GM18520 (cell line): ENCODE measurements around the gene ENDOG.
A peak's percentile ranks its signal among the peaks of the same experiment; 100 is the strongest.

Source experiments
- ATAC-seq: cut with Tn5 transposase; IDR thresholded peaks from one replicate; pipeline ENCODE4 v1.9.1; 2021; ENCODE audit not compliant: unreplicated experiment

Gene ENDOG

DNA sequence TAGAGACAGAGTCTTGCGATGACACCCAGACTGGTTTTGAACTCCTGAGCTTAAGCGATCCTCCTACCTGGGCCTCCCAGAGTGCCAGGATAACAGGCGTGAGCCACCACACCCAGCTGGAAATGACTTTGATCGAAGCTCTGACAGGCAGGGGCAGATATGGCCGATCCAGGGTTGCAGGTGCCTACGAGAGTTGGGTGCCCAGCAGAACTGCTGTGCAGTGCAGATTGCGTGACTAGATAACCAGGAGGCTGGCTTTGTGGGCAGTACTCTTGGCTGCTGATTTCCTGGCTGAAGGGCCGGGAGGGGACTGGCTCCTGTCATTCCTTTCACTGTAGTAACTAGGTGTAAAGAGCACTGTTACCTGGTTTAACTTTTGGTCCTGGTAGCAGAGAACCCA is 19.4 kb upstream of the ENDOG start:
- ATAC-seq = no peak

DNA sequence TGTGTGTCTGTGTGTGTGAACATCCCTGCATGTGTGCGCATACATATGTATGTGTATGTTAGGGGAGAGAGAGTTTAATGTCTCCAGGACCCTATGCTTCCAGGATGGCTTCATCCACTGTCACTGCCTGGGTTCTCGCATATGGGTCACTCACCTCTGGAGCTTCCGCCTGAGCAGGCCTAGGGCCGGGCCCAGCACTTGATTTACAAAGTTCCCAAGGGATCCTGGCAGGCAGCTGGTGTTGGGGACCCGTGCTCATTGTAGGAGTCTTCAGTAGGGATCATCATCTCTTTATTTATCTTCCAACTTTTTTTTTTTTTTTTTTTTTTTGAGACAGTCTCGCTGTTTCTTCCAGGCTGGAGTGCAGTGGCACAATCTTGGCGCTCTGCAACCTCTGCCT is 18.2 kb upstream of the ENDOG start:
- no peak for ATAC-seq

DNA sequence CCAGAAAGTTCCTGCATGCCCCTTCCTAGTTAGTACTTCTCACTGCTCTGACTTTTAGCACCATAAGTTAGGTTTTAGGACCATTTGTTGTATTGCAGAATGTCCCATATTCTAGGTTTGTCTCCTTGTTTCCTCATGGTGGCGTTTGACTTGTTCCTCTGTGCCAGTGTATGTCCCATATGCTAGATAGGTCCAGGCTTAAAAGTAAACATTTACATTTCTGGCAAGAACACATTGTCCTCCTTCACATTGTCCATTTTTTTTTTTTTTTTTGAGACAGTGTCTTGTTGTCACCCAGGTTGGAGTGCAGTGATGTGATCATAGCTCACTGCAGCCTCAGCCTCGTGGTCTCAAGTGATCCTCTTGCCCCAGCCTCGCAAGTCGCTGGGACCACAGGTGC is 15.8 kb upstream of the ENDOG start:
- no peak for ATAC-seq

- ATAC-seq = no peak
Observed at GRCh38 chr9:128805661-128806060, 12.6 kb upstream of the ENDOG start.

DNA sequence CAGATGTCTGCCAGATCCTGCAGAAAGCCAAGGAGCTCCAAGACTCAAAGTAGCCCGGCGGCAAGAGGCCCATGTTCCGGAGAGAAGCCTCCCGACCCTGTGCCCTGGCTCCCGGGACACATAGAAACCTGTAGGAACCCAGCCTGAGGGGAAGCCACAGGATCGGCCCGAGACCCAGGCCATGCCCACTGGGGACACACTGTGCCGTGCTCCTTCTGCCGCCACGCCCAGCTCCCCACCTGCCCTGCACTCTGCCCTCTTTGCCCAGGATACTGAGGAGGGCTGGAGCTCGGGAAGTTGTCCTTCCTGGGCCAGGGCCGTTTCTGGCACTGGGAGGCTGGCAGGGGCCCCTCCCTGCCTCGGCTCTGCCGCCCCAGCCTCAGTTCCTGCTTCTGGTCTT is 10.5 kb upstream of the ENDOG start:
- ATAC-seq = no peak

- ATAC-seq = no peak
Observed at GRCh38 chr9:128808543-128808942, 9.8 kb upstream of the ENDOG start.

GRCh38 chr9:128809036-128809599 is 9.2 kb upstream of the ENDOG start:
- no peak for ATAC-seq

DNA sequence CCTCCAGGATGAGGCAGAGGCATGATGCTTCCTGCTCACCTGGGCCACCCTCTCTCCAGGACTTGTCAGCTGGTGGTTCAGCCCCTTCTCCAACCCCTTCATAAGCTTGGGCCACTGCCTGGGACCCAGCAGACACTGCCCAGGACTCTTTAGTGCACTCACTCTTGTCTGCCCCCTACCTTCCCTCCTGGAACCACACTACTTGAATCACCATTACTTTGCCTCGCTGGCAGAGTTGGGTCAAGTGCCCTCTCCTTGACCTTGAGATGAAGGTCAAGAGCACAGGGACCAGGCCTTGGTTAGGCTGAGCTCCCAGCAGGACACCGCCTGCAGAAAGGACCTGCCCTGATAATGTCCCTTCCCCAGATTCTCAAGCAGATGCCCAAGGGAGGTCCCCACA is 8.5 kb upstream of the ENDOG start:
- no peak for ATAC-seq

DNA sequence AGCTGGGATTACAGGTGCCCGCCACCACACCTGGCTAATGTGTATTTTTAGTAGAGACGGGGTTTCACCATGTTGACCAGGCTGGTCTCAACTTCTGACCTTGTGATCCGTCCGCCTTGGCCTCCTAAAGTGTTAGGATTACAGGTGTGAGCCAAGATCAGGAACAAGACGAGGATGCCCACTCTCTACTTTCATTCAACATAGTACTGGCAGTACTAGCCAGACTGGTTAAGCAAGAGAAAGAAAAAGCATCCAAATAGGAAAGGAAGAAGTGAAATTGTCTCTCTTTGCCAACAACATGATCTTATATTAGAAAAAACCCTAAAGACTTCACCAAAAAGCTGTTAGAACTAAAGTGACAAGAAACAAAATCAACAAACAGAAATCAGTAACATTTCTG is 7.4 kb upstream of the ENDOG start:
- ATAC-seq = no peak

DNA sequence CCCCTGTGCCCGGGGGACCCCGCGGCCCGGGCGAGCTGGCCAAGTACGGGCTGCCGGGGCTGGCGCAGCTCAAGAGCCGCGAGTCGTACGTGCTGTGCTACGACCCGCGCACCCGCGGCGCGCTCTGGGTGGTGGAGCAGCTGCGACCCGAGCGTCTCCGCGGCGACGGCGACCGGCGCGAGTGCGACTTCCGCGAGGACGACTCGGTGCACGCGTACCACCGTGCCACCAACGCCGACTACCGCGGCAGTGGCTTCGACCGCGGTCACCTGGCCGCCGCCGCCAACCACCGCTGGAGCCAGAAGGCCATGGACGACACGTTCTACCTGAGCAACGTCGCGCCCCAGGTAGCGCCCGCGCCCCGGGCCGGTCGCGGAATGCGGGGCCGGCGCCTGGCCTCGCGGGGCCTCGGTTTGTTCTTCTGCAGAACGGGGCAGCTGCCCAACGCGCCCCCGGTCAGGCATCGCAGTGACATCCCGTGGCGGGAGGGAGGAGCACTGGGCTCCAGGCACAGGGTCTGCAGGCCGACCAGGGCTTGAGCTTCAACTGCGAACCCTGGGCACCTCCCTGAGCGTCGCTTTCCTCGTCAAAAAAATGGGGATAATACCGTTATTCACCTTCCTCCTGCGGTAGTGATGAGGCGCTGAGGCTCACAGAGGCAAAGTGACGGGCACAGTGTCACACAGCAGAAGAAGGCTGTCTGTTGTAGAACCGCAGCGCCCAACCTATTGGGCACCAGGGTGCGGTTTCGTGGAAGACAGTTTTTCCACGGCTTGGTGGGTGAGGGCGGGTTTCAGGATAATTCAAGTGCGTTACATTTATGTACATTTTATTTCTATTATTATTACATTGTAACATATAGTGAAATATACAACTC is 777 bp downstream of the ENDOG start:
- ATAC-seq = peak; percentile 14

DNA sequence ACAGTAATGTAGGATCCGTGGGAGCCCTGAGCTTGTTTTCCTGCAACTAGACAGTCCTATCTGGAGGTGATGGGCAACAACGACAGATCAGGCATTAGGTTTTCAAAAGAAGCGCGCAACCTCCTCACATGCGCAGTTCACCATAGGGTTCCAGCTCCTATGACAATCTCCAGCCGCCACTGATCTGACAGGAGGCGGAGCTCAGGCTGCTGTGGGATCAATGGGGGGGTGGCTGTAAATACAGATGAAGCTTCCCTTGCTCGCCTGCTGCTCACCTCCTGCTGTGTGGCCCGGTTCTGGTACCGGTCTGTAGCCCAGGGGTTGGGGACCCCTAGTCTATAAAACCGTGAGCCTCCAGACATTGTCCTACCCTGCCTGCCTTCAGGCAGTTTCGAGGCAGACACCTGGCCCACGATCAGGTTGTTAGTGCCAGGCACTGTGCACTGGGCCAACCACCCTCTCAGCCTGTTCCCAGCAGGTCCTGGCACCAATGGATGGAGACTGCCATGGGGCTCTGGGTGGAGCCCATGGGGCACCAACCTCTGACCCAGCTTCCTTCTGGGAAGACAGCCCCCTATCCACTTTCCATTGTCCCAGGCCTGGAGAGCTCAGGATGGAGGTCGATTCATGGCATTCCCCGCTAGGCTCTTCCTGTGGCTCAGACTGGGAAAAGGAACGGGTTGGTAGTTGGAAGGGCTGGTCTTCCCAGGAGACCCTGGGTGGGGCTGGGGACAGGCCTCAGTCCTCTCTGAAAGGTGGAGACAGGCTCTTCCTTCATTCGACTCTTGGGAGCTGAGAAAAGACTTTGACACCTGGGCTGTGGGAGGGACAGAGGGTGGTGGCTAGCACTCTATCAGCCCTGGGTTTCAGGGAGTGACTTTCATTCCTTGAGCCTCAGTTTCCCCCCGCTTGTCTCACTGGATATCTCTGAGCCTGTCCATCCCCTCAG is 1.7 kb downstream of the ENDOG start:
- no peak for ATAC-seq

DNA sequence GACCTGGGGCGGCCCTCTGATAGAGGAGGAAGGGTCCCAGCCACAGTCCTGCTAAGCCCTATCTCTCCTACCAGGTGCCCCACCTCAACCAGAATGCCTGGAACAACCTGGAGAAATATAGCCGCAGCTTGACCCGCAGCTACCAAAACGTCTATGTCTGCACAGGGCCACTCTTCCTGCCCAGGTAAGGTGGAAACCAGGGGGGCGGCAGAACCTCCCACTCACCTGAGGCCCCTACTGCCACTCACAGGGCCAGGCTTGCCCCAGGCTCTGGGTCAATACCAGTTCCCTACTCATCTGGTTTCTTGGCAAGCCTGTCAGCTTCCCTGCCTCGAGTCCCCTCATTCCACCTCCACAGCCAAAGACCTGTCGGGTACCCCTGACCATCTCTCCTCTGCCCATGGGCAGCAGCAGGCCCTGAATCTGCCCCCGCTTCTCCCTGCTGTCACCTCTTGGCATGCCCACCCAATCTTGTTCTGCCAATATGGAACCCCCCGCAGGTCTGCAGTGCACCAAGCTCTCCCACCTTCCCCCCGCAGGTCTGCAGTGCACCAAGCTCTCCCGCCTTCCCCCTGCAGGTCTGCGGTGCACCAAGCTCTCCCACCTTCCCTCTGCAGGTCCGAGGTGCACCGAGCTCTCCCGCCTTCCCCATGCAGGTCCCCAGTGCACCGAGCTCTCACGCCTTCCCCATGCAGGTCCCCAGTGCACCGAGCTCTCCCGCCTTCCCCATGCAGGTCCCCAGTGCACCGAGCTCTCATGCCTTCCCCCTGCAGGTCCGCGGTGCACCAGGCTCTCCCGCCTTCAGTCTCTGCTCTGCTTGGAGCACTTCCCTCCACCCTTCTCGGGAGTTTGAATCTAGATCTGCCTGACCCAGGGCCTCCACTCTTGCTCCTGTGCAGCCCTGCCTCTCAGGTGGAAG is 2.6 kb downstream of the ENDOG start:
- ATAC-seq = no peak

GRCh38 chr9:128821584-128822406 is 3.5 kb downstream of the ENDOG start:
- no peak for ATAC-seq

GRCh38 chr9:128822407-128823042 is 4.2 kb downstream of the ENDOG start:
- ATAC-seq = no peak

GRCh38 chr9:128823362-128823902 is 5.1 kb downstream of the ENDOG start:
- no peak for ATAC-seq

DNA sequence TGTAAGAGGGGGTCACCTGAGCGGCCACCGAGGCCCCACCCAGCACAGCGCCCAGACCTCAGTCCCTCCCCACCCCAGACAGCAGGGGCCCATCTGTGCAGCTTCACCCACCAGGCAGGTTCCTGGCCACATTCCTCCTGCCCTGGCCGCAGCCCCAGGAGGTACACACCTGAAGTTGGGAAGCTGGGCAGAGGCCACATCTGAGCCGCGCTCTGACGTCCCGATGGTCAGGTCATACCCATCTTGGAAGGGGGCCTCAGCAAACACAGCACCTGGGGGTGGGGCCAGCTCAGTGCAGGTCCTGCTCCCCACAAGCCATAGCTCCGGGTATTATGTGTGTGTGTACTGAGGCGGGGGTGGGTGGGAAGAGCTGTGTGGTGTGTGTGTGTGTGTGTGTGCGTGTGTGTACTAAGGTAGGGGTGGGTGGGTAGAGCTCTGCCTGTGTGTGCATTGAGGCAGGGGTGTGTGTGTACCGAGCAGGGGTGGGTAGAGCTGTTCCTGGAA is 5.7 kb downstream of the ENDOG start:
- ATAC-seq = no peak

DNA sequence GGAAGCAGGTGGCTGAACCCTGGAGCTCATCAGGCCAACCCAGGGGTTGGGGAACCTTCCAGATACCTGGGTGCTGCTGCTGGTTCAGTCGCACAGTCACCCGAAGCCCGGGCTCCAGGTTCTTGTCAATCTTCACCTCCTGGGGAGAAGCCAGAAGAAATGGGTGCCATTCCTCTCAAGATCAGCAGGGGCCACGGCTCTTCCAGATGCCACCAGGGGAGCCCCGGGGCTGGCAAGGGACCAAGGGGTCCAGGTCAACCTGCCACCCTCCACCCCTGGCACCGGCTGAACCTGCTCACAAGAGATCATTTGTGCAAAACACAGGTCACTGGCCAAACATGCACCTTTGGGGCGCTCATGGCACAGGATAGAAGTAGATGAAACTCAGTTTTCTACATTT is 6.6 kb downstream of the ENDOG start:
- ATAC-seq = no peak

DNA sequence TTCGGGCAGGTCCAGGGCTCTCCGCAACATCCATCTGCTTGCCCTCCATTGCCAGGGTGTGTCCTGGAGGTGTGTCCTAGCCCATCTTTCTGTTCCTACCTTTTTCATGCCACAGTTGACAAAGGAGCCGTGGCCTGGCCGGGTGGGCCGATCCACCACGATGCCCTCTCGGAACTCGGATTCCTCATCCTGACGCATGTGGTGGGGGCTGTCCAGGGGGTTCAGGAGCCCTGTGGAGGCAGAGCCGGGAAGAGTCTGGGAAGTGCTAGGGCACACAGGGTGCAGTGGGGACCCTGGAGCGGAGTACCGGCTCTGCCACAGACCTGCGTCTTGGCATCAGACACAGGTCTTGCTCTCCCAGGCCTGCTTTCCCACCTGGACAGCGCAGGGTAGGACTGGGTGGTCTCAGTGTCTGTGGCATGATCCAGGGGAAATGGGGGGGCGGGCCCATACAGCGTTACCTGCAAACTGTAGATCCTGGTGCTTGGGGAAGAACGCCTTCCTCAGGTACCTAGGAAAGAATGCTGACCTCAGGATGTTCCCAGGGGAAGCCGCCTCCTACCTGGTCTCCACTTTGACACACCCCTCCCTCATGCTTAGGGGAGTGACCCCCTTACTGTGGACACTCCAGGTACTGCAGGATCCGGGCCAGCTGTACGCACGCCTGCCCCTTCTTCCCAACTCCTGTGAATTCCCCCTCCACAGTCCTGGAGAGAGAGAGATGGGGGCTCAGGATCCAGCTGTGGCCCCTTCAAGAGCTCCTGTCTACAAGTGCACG is 7.8 kb downstream of the ENDOG start:
- no peak for ATAC-seq
